GM12878 (cell line): ENCODE data around the gene CCDC149.

ENCODE experiments used
- CTCF ChIP-seq, 3 experiments: IDR thresholded peaks in 2 of 3; conservative IDR thresholded peaks in 1 of 3; 2 replicates each; pipeline ENCODE4 v1.5.1; 2011; ENCODE audit warnings: low read depth in 3 of 3, low read length in 3 of 3, mild to moderate bottlenecking in 3 of 3, control low read depth in 2 of 3, moderate library complexity in 2 of 3, inconsistent platforms in 1 of 3, mixed read lengths in 1 of 3; ENCODE audit not compliant: control insufficient read depth in 2 of 3, insufficient read depth in 1 of 3; ENCODE audit errors: extremely low read depth in 1 of 3
- HDAC6 ChIP-seq: fragments of 200-600 bp; sonication (generic); IDR thresholded peaks from one replicate; pipeline ENCODE4 v1.8.0; 2017; ENCODE audit warnings: antibody characterized with exemption; ENCODE audit not compliant: unreplicated experiment
- MXI1 ChIP-seq: fragments of 150-350 bp; IDR thresholded peaks from 2 replicates; pipeline ENCODE4 v1.6.1; 2011; ENCODE audit warnings: low read depth, mild to moderate bottlenecking, inconsistent platforms, low read length, improper control_type of control experiment
- NFYA ChIP-seq: IDR thresholded peaks from 2 replicates; pipeline ENCODE4 v1.6.1; 2011; ENCODE audit warnings: low read depth, mild to moderate bottlenecking, low read length, improper control_type of control experiment, borderline replicate concordance

DNA sequence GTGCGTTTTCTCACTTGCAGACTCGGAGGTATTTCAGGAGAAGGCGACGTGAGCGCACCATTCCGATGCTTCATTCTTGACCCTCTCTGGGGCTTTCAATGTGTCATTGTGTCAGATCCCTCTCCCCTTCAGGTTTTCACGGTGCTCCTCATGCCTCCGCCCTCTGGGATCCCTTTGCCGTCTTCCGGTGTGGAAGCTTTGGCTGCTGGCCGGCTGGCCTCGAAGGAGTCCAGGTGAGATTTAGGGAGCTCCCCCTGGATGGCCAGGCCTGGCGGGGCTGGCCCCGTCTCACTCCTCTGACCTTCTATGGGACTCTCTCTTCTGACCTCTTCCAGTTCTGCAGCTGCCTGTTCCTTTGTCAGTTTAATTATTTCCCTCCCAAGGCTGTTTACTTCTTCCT, 104.6 kb downstream of the CCDC149 start:
- TF ChIP-seq MXI1, result no peak
- TF ChIP-seq HDAC6, result no peak
- TF ChIP-seq CTCF (IDR thresholded peaks at IDR 0.05 in 2 of 3, conservative IDR thresholded peaks at IDR 0.05 in 1 of 3; ENCODE audit: control insufficient read depth in 2 of 3, extremely low read depth in 1 of 3, insufficient read depth in 1 of 3, low read depth in 3 of 3, low read length in 3 of 3), result no peak
- TF ChIP-seq NFYA, result no peak
